GM19468 (cell line): ENCODE data around the gene LCP2.

Source experiments
- ATAC-seq: cut with Tn5 transposase; IDR thresholded peaks from one replicate; pipeline ENCODE4 v1.9.1; 2021; ENCODE audit warnings: mild to moderate bottlenecking, moderate library complexity, moderate number of reproducible peaks; ENCODE audit not compliant: unreplicated experiment; ENCODE audit errors: extremely low read depth

The LCP2 gene

DNA sequence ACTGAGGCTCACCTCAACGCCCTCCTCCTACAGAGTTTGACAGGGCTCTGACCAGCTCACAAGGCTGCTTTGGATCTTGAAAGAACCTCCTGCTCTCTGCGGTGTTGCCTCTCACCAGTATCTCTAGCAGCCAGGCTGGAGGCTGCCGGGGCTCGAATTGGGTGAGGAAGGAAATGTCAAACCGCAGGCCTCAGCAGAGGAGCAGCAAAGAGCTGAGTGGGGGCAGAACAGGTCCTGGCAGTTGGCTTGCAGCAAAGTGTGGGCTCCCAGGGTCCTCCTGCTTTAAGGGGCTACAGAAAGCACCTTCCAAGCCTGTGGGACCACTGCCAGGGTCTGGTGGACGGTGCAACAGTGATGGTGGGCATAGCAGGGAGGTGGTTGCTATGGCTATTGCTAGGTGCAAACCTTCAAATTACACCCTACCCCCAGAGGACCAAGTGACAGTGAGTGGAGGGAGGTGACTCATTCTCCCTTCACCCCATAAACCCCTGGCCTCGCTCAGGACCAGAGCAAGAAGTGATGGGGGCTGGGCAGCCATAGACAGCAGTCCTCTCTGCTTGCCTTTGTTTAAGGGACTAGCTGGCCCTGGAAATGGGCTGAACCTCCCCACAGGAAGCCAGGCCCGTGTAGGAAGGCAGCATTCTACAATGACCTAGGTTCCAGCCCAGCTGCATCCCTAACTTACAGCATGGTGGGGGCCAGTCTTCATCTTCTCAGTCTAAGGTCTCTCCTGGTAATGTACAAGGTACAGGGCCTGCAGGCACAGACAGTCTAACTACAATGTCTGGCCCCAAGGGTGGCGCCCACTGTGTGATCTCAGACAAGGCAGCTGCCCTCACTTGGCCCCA lies 18.7 kb downstream of the LCP2 start:
- ATAC-seq: peak; percentile 81

DNA sequence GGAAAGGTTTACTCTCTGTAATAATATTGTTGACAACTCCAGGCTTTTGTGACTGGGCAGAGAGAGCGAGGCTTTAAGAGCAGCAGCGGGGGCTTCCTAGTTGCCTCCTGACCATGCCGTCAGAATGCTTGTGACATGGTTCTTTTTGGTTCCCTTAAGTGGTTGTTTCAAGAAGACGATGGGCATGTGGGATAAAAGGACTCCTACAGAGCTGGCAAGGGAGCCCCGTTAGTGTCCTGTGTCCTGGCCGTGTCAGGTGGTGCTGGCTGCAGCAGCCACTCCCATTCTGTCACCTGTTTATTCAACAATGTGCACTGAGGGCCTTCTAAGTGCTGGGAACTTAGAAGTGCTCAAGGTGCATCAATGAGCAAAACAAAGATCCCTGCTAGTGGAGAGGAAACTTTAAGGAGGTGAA lies 19.7 kb downstream of the LCP2 start:
- no peak for ATAC-seq

DNA sequence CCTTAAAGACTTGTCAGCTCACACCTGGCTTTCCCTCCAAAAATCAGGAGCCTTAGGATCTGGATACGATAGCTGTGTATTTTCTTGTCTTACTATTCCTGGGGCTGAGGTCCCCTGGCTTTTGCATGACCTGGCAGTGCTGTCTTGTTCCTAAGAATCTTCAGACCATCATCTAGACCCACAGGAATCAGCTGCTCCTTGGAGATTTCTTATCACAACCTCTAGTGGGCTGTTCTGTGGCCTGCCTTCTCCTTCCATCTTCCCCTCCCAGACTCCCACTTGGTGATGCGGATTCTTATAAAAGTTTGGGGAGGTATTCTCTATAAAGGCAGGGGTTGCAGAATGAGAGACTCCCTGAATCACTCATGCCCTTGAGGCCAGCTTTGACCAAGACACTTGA lies 21.4 kb downstream of the LCP2 start:
- no peak for ATAC-seq

DNA sequence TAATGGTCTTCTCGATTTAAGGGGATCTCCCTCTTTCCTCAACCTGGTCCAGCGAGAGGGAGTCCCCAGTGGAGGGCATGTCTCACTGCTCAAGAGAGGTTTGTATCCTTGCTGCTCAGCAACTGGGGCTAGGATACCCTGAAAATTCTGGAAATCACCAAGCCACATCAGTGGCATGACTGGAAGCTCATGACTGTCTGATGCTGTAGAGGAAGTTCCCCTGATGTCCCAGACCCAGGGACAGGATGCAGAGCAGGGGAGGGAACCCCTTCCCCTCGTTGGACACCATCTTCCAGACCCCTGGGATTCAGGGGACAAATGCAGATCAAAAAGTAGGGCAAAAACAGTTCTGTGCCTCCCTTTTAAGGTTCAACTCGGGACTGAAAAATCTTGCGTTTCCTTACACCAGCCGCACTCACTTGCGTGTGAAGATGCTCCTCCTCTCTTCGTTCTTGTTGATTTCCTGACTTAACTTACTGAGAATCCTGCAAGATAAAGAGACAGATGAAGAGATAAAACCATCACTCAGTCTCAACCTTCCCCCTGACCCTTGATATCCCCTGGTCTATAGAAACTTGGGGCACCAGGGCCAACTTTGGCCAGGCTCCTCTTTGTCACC lies 22.1 kb downstream of the LCP2 start:
- no peak for ATAC-seq

DNA sequence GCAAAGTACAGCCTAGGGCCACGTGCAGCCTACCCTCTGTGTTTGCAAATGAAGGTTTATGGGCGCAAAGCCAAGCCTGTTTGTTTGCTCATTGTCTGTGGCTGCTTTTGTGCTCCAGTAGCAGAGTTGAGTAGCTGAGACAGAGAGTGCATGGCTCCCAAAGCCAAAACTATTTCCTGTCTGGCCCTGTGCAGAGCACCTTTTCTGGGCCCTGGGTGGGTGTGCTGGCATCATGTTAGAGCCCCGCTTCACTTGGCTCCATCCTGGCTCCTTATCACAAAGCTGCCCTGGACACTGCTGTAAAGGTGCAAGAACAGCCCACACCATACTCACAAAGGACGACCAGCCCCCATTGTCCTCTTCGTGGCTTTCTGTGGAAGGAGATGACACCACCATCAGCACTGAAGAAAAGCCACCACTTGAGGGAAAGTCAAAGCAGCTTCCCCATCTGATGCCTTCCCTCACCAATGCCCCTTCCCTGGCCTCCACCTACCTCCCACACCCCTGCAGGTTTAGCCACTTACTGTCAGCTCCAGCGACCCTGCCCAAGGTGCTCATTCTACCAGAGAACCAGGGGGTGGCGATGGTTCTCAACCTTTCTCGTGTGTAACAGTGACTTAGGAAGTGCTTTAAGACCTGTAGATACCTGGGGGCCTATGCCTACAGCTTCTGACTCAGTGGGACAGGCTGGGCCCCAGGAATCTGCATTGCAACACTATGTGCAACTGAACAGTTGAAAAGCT lies 23.4 kb downstream of the LCP2 start:
- ATAC-seq: no peak

DNA sequence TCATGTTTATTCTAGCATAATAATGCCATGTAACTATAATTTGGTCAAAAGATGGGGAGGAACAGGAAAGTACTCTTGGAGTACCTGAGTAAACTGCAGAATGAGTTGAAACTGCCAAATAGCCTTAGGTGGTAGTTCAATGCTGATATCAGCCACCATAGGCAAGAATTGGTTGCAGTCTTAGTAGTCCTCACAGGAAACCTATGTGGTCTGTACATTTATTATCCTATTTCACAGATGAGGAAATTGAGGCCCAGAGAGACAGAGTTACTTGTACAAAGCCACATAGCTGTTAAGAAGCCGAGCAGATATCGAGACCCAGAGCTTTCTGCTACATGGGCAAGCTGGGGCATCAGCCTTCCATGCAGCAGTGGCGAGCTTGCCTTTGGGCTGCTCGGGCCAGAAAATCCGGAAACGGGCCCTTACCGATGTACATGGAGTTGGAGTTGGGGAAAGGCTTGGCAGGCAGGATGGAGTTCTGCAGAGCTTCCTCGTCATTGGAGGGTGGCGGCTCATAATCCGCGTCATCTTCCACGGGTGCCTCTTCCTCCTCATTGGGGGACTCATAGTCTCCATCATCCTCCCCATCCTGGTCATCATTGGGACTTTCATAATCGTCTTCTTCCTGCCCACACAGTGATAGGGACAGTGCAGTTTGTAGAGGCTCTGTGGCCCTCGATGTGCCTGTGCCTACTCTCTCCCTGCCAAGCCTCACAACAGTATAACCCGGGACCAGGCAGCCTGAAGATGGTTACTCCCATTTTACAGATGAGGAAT lies 27.1 kb downstream of the LCP2 start:
- no peak for ATAC-seq

DNA sequence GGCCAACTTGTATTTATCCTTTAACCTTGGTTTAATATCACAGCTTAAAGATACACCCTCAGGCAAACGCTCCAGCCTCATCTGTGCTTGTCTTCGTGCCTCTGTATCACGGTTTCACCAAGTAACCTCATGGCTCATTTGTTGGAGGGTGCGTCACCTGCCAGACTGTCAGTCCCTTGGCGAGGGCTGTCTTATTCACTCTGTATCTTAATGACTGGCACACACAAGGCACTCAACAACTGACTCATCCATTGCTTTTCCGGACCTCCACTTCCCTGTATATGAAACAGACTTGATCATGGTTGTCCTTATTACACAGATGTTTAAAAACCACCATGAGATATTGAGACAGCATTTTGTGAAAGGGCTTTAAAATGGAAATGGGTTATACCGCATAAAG lies 28.0 kb downstream of the LCP2 start:
- no peak for ATAC-seq

DNA sequence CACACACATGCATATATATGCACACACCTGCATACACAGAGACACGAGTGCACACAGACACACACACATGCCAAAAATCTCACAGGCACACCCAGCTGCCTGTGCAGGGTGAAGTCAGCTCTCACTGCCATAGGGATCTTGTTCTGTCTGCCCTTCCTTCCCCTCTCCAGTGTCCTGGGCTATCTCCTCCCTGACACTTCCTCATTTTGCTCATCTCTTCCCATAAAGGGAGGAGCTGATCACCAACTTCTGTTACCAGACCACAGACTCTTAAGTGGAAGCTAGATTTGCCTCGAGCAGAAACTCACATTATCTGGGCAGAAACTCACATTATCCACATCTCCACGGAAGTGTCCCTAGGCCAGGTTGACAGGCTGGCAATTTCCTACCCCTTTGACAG lies 28.7 kb downstream of the LCP2 start:
- ATAC-seq: no peak

DNA sequence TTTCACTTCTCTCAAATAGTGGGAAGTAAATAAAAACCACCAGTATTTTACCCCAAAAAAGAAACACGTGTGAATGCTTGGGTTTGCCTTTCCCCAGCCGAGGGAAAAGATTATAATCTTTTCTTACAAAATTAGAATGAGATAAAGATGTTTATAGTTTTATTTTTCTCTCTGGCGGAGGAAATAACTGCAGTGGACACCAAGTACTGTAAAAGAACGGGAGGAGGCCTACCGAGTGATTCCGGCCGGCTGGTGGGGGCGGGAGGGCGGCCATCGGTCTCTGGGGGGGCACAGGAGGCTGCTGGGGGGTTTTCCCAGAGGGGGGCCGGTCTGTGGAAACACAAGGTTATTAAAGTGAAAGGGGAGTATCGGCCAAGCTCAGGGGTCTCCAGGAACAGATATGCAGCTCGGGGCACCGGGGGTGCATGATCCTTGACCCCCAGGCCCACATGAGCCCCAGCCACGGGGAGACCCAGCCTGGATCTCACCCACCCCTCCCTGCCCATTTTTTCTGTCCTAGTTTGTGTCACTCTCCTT lies 29.4 kb downstream of the LCP2 start:
- ATAC-seq: no peak

DNA sequence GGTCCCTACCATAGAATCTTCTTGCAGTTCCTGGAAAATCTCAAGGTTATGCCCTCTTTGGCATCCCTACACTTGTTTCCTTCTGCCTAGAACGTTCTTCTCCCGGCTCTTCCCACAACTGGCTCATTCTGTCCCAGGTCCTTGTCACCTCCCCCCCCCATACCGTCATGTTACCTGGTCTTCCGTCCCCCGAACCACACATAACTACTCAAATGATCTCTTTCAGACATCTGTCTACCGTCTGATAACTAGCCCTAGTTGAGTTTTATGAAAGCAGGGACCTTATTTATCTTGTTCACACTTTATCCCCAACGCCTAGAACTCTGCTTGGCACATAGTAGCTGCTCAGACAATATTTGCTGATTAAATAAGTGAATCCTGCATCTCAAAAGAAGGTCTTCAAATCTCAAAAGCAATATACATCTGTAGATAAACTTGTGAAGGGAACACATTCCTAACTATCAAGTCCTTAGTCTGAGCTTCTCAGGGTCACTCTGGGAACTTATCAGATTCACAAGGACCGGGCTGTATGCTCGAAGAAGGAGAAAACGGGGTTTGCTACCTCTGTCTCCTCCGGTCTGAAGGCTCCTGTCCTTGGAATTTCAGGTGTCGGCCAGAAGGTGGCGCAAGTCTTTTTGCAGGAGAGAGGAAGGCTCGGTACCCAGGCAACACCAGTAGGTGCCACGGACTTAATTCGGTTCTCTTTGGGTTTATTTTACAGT lies 30.0 kb downstream of the LCP2 start:
- no peak for ATAC-seq

DNA sequence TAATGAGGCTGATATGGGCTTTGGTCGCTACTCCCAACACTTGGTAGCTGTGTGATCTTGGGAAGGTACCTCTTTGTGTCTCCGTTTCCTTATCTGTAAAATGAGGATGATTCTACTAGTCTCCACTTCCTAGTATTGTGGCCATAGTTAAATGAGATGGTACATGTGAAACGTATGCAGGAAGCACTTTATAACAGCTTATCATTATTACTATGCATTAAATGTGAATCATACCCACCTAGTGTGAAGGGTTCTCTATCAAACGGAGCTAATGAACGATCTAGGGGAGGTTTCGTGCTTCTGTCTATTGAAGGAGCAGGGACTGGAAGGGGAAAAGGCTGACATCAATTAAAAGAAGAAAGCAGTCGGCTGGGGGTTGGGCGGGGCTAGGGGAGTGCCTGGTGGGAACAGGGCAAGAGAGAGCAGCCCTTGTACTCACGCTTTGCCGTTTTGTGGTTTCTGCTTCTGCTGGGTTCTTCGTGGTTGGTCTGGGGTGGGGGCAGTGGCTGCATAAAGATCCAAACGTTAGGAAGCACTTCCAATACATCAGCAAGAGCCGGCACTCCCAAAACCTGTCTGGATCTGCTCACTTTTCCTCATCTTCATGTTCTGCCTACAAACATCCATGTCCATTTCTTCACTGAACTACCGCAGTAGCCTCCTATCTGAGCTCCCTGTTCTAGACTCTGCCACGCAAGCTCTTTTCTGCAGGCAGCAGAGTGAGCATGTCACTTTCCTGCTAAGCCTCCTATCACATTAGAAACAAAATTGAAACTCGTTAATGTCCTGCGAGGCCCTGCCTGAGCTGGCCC lies 30.8 kb downstream of the LCP2 start:
- no peak for ATAC-seq

DNA sequence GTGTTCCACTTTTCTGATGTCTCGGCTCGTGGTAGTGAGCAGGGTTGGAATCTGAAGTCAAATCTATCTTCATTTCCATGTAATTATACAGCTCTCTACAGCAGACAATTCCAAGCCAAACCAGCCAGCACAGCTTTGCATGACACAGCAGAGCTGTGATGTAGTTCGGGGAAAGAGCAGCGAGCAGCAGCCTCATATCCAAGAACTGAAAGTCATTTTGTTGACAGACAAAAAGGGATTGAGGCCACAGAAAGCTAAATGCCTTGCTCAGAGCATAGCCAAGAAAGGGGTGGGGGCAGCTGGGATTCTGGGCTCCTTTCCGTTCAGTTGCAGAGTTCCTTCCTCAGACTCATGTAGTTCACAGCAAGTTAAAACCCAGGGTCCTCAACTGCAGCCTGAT lies 32.1 kb downstream of the LCP2 start:
- no peak for ATAC-seq

DNA sequence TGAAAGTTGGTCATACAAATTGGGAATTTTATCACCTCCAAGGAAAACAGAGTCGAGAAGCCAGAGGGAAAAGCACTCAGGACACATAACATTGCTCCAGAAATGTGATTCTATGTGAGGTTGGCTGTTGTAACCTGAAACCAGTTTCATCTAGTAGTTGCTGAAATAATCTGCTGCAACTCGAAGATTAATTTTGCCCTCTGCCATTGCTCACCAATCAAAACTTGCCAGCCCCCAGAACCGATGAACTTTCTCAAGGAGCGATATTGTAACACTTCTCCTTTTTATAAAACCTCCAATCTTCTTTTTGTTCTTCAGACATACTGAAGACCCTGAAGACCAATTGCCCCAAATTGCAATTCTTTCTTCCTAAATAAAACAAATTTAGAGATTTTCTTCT lies 33.7 kb downstream of the LCP2 start:
- ATAC-seq: no peak

DNA sequence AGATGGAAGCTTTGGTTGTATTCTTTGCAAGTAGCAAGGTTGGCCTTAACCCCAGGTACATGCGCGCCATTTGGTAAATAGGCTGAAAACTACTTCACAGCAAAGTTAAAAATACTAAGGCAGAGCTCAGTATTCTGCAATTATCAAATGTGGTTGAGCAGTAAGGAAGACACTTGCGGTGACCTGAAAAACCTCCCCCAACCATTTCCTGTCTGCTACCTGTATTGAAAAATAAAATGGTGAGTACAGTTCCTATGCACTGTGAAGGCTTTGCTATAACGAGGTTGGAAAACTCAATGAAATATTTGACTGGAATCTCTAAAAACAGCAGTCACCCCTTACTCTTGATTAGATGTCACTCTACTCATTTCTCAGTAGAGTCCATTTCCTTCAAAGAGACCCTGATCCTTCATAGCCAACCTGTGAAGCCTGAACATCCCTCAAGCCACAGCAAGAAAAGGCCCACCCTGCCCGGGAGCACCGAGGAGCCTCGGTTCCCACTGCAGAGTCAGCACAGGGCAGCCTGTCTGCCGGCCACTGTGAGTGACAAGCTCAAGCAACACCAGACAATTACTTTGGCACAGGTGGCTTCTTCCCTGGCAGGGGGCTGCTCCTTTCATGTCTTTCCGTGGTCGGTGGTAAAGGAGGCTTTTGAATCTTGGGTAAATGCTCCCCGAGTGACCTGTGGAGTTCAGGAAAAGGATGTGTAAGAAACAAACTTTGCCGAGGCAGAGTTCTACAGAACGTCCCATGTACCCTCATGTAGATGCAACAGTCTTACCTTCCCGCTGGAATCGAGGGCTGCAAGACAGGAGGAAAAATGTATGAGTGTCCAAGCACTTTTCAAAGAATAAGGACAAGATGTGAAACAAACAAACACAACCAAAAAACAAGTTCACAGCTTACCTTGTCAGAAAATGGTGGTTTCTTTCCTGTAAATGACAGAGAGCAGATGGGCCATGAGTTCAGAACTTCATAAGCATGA lies 35.2 kb downstream of the LCP2 start:
- no peak for ATAC-seq

DNA sequence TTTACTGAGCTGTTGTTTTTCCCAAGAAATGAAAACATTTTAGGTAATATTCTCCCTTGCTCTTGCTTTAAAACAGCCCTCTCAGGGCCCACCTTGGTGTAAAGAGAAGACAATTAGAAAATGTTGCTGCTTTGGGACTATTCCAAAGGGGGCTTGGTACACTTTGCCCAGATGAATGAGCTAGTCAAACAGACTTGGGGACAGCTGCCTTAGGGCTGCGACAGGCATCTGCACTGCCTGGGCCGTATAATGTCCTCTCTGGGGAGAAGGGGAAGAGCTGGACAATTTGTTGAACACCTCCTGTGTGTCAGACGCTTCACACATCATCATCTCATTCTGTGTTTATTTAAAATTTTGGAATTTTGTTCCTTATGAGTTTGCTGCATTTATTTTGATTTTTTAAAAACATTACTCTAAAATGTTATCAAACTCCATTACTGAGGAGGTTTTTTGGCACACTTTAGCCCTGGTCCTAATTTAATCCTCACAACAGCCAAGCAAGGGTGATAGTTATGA lies 36.0 kb downstream of the LCP2 start:
- ATAC-seq: no peak

DNA sequence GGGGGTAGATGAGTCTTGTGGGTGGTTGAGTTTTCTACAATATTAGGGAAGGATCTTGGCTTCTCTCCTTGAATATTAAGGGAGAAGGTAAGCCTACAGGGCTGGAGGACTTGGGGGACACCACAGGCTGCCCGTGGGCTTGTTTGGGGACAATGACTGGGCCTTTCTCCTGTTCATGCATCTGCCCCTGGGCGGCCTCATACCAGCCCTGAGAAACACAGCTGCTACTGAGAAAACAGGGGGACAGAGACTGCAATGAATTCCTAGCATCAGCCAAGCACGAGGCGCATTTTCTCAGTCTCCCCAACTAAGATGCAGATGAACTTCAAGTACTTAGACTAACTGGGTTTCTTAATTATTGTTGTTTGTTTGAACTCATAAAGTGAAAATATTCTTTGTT lies 40.2 kb downstream of the LCP2 start:
- ATAC-seq: no peak

DNA sequence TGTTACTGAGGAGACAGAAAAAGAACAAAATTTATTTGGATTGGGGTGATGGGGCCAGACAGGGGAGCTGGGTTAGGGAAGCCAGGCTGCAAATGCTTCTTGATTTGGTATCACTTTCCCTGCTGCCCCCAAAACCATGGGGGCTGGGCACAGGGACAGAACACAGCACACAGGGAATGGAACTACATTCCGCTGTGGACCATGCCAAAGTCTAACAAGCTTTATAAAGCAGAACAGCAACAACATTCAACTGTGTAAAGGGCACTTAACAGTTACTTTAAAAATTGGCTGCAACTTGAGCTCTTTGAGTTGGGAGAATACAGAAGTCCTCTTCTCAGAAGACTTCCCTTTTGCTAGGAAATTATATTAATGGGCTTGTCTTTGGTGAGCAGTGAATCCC lies 41.0 kb downstream of the LCP2 start:
- no peak for ATAC-seq
